GM12878 (cell line): ENCODE measurements around the gene MIOS. TPM values are rescaled to one million over a fixed set of nuclear protein-coding genes. Genes with fewer than 3 reads are reported as not detected.

ENCODE experiments used
- ATAC-seq: fragments of 200-7000 bp; cut with Tn5 transposase; 3 replicates; pipeline ENCODE4 v1.9.1; 2020; ENCODE audit warnings: mild to moderate bottlenecking, moderate library complexity
- BruUV-seq: library from RNA; stranded (reverse); fragments of 400-500 nt; replicated peaks from 2 replicates; lab custom pipeline; 2021; lab: Mats Ljungman, UMichigan
- CTCF ChIA-PET: fragments of 300-600 bp; sonication (Branson Sonifier 250); formaldehyde crosslinking; extraction: SDS; loops from one replicate; lab custom pipeline; 2021; ENCODE audit warnings: inconsistent platforms; lab: Yijun Ruan, JAX
- POLR2A ChIA-PET: fragments of 350-600 bp; formaldehyde crosslinking; extraction: SDS; loops from one replicate; lab custom pipeline; 2021; ENCODE audit warnings: inconsistent platforms; lab: Charles Lee
- RAD21 ChIA-PET: fragments of 300-600 bp; sonication (Branson Sonifier 250); formaldehyde crosslinking; loops from one replicate; lab custom pipeline; 2023; ENCODE audit warnings: antibody characterized with exemption; ENCODE audit not compliant: unreplicated experiment; lab: Charles Lee
- SMC1A ChIA-PET: fragments of 300-600 bp; sonication (Branson Sonifier 250); formaldehyde crosslinking; loops from one replicate; lab custom pipeline; 2023; ENCODE audit not compliant: unreplicated experiment, uncharacterized antibody; lab: Charles Lee
- DNase-seq: peaks from one replicate; pipeline ENCODE4 v3.0.0-alpha.2; 2011; ENCODE audit warnings: low read depth, low spot score
- FAIRE-seq: peaks from 3 replicates; lab custom pipeline; 2011; peaks lifted over from hg19 to GRCh38; lab: Jason Lieb, UNC
- H2AFZ ChIP-seq: 2 replicates; pipeline ENCODE4 v1.6.0; 2011; ENCODE audit warnings: low read depth, low read length, control low read depth; ENCODE audit not compliant: control insufficient read depth
- H3K27ac ChIP-seq: 2 replicates; pipeline ENCODE4 v1.5.1; 2011; ENCODE audit warnings: control low read depth; ENCODE audit not compliant: control insufficient read depth, insufficient read depth
- H3K27me3 ChIP-seq, 2 experiments: replicated peaks in 1 of 2; 2 replicates each; pipeline versions ENCODE4 v1.6.0 to v1.6.1; 2011; ENCODE audit warnings: low read length in 1 of 2; ENCODE audit not compliant: control insufficient read depth in 2 of 2, insufficient read depth in 2 of 2
- H3K36me3 ChIP-seq, 2 experiments: 2 replicates each; pipeline ENCODE4 v1.5.1; 2011; ENCODE audit warnings: low read length in 1 of 2; ENCODE audit not compliant: control insufficient read depth in 2 of 2, insufficient read depth in 2 of 2
- H3K4me1 ChIP-seq: 2 replicates; pipeline ENCODE4 v1.6.1; 2011; ENCODE audit warnings: mild to moderate bottlenecking, low read length, moderate library complexity, mixed read lengths; ENCODE audit not compliant: control insufficient read depth, insufficient read depth
- H3K4me2 ChIP-seq: 2 replicates; pipeline ENCODE4 v1.6.0; 2011; ENCODE audit warnings: control low read depth; ENCODE audit not compliant: control insufficient read depth, insufficient read depth
- H3K4me3 ChIP-seq: fragments of 200-600 bp; sonication (generic); 2 replicates; pipeline ENCODE4 v1.5.1; 2016
- H3K79me2 ChIP-seq: 2 replicates; pipeline ENCODE4 v1.6.0; 2011; ENCODE audit warnings: low read length; ENCODE audit not compliant: control insufficient read depth, insufficient read depth
- H3K9ac ChIP-seq: 2 replicates; pipeline ENCODE4 v1.8.0; 2011; ENCODE audit warnings: low read length, control low read depth, mixed read lengths; ENCODE audit not compliant: control insufficient read depth, insufficient read depth
- H3K9me3 ChIP-seq: replicated peaks from 3 replicates; pipeline ENCODE4 v1.5.1; 2011; ENCODE audit warnings: mild to moderate bottlenecking, low read length; ENCODE audit not compliant: control insufficient read depth, insufficient read depth
- H4K20me1 ChIP-seq: 2 replicates; pipeline ENCODE4 v1.6.0; 2011; ENCODE audit not compliant: control insufficient read depth, insufficient read depth
- MTA3 ChIP-seq: IDR thresholded peaks from 2 replicates; pipeline ENCODE4 v1.6.1; 2012; ENCODE audit warnings: low read length, inconsistent platforms, borderline replicate concordance
- NFYA ChIP-seq: IDR thresholded peaks from 2 replicates; pipeline ENCODE4 v1.6.1; 2011; ENCODE audit warnings: low read depth, mild to moderate bottlenecking, low read length, improper control_type of control experiment, borderline replicate concordance
- PAX5 ChIP-seq: IDR thresholded peaks from 2 replicates; pipeline ENCODE4 v1.6.1; 2011; ENCODE audit warnings: low read depth, low read length, borderline replicate concordance
- RAD51 ChIP-seq: fragments of 450-650 bp; IDR thresholded peaks from 2 replicates; pipeline ENCODE4 v1.6.1; 2016; ENCODE audit warnings: moderate library complexity, mild to moderate bottlenecking, inconsistent platforms
- RB1 ChIP-seq: fragments of 450-650 bp; formaldehyde crosslinking; IDR thresholded peaks from 2 replicates; pipeline ENCODE4 v1.6.1; 2017; ENCODE audit warnings: mild to moderate bottlenecking, borderline replicate concordance
- WRNIP1 ChIP-seq: IDR thresholded peaks from 2 replicates; pipeline ENCODE4 v1.6.1; 2011; ENCODE audit warnings: low read depth, low read length, improper control_type of control experiment, borderline replicate concordance
- ZNF217 ChIP-seq: fragments of 450-650 bp; IDR thresholded peaks from 2 replicates; pipeline ENCODE4 v1.6.1; 2017; ENCODE audit warnings: antibody characterized with exemption, mild to moderate bottlenecking
- WGBS: methylation state at CpG from one replicate; pipeline ENCODE4 v1.1.6; 2016; ENCODE audit warnings: low lambda C conversion rate; ENCODE audit not compliant: insufficient replicate concordance, insufficient coverage; ENCODE audit errors: missing lambda C conversion rate; 5-methylcytosine and 5-hydroxymethylcytosine counted together
- in situ Hi-C: fragments of 300-500 bp; cut with MboI; formaldehyde crosslinking; loops from 9 replicates; pipeline ENCODE4 v1.14.3; 2018; ENCODE audit warnings: mixed read lengths
- intact Hi-C: fragments of 100-400 bp; cut with micrococcal nuclease; formaldehyde crosslinking; loops from one replicate; pipeline ENCODE4 v1.14.2; 2022; ENCODE audit not compliant: unreplicated experiment
- polyA plus RNA-seq, 11 experiments: library from polyadenylated mRNA; depleted of rRNA in 4 of 11; unstranded in 6 of 11; stranded (reverse) in 5 of 11; fragments of >200 nt; fragmentation: Nextera tagmentation in 4 of 11; fragmentation: Illumina TruSeq in 1 of 11; extraction: Ambion mirVana in 4 of 11; extraction: Trizol in 1 of 11; gene quantifications; 1 replicate in 1 of 11; 2 replicates in 10 of 11; pipeline versions ENCODE4 v1.2.1 to v1.2.3, GENCODE V29; 2011 to 2016; ENCODE audit warnings: inconsistent platforms in 2 of 11, missing spikeins in 2 of 11, low read depth in 1 of 11
- total RNA-seq, 4 experiments: library from RNA; depleted of rRNA in 3 of 4; stranded (reverse); fragments of >200 nt in 3 of 4; fragmentation: Illumina TruSeq in 1 of 4; extraction: Trizol in 1 of 4; gene quantifications; 2 replicates each; pipeline versions ENCODE4 v1.2.1 to v1.2.3, GENCODE V29; 2013 to 2021

MIOS gene
- total and polyA plus RNA-seq, 10 of the 15 experiments (the other 5 are each of a cell fraction or from before 2014, with no cell fraction given) = 13.1 to 94.9 (median 54.2) TPM

DNA sequence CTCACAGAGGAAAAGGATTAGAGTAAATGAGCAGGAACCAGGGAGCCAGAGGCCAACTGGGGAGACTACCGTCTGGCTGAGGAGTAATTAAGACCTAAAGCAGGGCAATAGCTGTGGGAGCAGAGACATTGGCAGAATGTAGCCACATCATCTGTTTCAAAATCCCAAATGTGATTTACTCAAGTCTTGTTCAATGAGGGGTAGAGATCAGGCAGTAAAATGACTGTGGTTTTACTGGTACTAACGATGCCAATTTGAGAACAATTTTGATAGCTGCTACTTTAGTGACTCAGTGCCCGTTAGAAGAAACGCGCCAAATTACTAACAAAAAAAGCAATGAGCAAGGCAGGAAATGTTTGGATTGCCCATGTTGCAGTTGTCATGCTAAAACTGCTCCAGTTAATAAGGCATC, 12.7 kb upstream of the MIOS start:
- SMC1A ChIA-PET = interaction anchor here (0.8 to 1.2 kb wide), 2 partner anchors 25 to 129 kb away, joined by 3 read pairs; no protein-coding TSS in a partner anchor
- no peaks in the 10 kb centered on the region for H3K36me3 ChIP-seq
- CTCF ChIA-PET = no interaction called here
- no peak for TF ChIP-seq ZNF217
- no peak for TF ChIP-seq PAX5
- TF ChIP-seq RB1 = no peak
- no peak for TF ChIP-seq RAD51
- no peak for TF ChIP-seq NFYA
- TF ChIP-seq MTA3 = no peak
- TF ChIP-seq WRNIP1 = no peak
- no peaks in the 10 kb centered on the region for H3K4me1 ChIP-seq
- RAD21 ChIA-PET = no interaction called here
- FAIRE-seq = no peak
- no peaks in the 10 kb centered on the region for H4K20me1 ChIP-seq
- no peak overlapping the region for H3K4me3 ChIP-seq
- ATAC-seq = no peak
- intact Hi-C loops = no loop called here
- H2AFZ ChIP-seq = no peak overlapping the region
- no peak overlapping the region for H3K4me2 ChIP-seq
- WGBS = 88% methylated on average over 5 of the region's 5 CpGs
- POLR2A ChIA-PET = no interaction called here
- H3K79me2 ChIP-seq = no peaks in the 10 kb centered on the region
- BruUV-seq = no TSS peak
- H3K9me3 ChIP-seq = no peaks in the 10 kb centered on the region; the same call in 2 of the 3 replicates
- in situ Hi-C loops = no loop called here
- H3K27me3 ChIP-seq = no peaks in the 10 kb centered on the region
- H3K27ac ChIP-seq = no peak overlapping the region
- DNase-seq = no peak
- H3K9ac ChIP-seq = no peak overlapping the region
